GM15510 (cell line): ENCODE data around the gene DMBX1.

Source experiments
- POLR2A ChIP-seq: IDR thresholded peaks from 3 replicates; pipeline ENCODE4 v1.6.1; 2011; ENCODE audit warnings: borderline replicate concordance; ENCODE audit not compliant: insufficient read length; ENCODE audit errors: extremely low read depth

Gene DMBX1

GRCh38 chr1:46452931-46453325, 36.7 kb upstream of the DMBX1 start:
- no peak for TF ChIP-seq POLR2A

- TF ChIP-seq POLR2A, result no peak
Measured at GRCh38 chr1:46453449-46453848, 36.2 kb upstream of the DMBX1 start.

- TF ChIP-seq POLR2A, result no peak
Measured at GRCh38 chr1:46455951-46456350, 33.7 kb upstream of the DMBX1 start.

- TF ChIP-seq POLR2A, result no peak
Measured at GRCh38 chr1:46456411-46456963, 33.1 kb upstream of the DMBX1 start.

GRCh38 chr1:46457178-46457577, 32.5 kb upstream of the DMBX1 start:
- no peak for TF ChIP-seq POLR2A

GRCh38 chr1:46458190-46458589, 31.4 kb upstream of the DMBX1 start:
- TF ChIP-seq POLR2A, result no peak

GRCh38 chr1:46458846-46459245, 30.8 kb upstream of the DMBX1 start:
- TF ChIP-seq POLR2A, result no peak

GRCh38 chr1:46459315-46459714, 30.3 kb upstream of the DMBX1 start:
- no peak for TF ChIP-seq POLR2A

- TF ChIP-seq POLR2A, result no peak
Measured at GRCh38 chr1:46461017-46461808, 28.4 kb upstream of the DMBX1 start.

GRCh38 chr1:46461809-46462448, 27.7 kb upstream of the DMBX1 start:
- TF ChIP-seq POLR2A, result no peak

GRCh38 chr1:46464013-46464548, 25.6 kb upstream of the DMBX1 start:
- no peak for TF ChIP-seq POLR2A

- TF ChIP-seq POLR2A, result no peak
Measured at GRCh38 chr1:46464915-46465314, 24.7 kb upstream of the DMBX1 start.

- TF ChIP-seq POLR2A, result no peak
Measured at GRCh38 chr1:46465981-46466476, 23.6 kb upstream of the DMBX1 start.

- TF ChIP-seq POLR2A, result no peak
Measured at GRCh38 chr1:46466477-46467182, 23.0 kb upstream of the DMBX1 start.

- no peak for TF ChIP-seq POLR2A
Measured at GRCh38 chr1:46467183-46467504, 22.5 kb upstream of the DMBX1 start.
